CD4-positive, alpha-beta T cell treated with Interleukin-6 for 4 hours (primary cell): Measurements from ENCODE around the gene THADA.

Experiments used
- DNase-seq: peaks from one replicate; pipeline ENCODE4 v3.0.0-alpha.2; 2020; ENCODE audit warnings: mixed read lengths

Gene THADA

DNA sequence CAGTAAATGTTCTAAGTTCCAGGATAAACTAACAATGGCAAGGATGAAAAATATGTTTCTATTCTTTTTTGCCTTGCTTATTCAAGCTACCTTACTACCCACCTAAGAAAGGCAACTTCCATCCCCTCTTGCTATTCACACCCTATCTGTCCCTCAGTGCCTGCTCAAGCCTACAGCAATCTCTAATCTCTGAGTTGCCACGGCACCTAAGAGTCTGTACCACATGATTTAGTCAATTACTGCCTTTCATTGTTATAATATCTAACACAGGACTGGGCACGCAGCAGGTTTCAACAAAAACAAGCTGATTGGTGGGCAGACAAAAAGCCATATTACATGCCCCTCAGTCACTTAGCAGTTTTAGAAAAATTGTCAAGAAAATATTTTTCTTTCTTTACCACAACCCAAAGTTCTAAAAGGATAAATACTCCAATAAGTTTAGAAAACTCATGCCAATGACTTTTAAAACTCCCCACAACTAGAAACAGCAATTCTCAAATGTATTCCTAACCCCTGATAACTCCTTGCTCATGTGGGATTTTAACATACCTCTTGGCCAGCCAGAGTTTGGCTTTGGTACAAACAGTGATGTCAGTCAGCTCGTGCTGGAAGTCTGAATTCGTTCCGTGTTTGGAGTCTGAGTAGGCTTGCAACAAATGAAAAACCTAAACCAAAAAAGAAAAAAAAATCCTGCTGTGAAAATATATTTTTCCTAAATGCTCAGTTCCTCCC lies 252.1 kb downstream of the THADA start:
- no peak for DNase-seq

DNA sequence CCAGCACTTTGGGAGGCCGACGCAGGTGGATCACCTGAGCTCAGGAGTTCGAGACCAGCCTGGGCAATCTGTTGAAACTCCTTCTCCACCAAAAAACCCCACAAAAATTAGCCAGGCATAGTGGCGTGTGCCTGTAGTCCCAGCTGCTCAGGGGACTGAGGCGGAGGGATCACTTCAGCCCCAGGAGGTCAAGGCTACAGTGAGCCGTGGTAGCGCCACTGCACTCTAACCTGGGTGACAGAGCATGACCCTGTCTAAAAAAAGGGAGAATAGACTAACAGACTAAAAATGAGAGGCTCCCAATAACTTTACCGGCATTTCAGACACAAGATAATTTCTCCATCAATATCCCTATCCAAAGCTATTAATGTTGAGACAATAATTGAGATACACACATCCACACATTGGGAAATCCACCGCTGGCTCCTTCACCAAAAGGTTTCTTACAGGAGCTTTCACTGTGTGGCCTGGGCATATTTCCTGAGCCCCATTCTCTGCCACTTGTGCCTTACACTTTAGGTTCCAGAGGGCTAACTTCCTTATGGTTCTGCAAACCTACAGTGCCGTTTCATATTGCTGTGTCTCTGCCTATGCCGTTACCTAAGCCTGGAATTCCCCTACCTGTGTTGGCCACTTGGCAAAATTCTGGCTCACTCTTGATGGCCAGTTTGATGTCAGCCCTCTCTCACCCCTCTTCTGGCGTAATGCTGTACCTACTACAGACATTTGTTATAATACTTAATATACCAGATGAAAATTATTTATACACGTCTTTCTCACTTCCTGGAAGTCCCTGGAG lies 253.7 kb downstream of the THADA start:
- DNase-seq: no peak

DNA sequence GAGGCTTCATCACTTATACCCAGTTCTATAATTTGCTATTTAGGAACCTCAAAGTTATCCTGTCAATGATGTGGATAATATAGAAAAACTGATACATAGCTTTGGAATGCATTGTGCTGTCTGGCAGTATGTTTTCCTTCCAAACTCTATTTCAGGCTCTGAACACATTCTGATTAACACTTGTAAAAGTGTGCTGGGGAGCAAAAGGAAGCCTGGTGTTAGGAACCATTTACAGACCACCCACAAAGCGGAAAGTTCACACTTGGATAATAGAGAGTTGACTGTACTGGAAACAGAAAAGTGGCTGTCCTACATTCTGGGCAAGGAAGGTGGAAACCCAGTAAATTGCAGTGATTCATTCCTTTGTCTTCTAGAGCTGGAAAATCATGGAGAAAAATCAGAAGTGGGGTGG lies 254.9 kb downstream of the THADA start:
- no peak for DNase-seq

DNA sequence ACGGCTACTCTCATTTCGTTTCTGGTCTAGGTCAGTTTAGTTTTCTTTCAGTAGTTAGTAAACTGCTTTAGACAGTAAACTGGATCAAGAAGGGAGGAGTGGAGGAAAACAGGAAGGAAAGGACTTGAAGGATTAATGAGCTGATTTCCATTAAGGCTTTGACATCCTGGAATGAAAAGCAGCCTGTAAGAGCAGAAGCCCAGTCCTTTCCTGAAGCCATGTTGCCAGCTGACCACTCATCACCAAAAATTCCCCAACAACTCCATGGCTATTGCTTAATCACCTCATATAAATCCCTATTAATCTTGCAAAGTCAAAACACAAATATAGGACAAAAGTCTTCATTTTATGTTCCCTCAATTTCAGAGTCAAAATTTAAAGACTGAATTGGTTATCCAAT lies 255.8 kb downstream of the THADA start:
- DNase-seq: no peak

DNA sequence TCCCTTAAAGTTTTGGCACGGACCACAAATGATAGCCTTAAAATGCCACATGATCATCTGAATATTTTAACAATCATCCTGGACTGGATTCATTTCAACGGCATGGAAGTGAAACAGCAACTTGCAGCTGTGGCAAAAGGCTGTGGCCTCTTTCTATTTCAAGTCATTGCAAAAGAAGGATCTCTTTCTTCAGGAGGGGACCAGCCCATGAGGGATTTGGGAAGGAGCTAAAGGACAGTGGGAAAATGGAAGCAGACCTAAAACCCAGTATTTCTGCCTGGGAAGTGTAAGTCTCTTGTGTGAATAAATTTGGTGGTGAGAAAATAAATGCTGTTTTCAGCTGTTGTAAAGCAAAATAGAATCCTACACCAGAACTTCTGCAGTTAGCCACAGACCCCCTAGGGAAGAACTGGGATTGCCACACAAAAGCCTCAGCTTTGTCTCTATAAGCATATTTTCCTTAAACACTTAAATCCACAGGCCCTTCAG lies 262.1 kb downstream of the THADA start:
- no peak for DNase-seq

DNA sequence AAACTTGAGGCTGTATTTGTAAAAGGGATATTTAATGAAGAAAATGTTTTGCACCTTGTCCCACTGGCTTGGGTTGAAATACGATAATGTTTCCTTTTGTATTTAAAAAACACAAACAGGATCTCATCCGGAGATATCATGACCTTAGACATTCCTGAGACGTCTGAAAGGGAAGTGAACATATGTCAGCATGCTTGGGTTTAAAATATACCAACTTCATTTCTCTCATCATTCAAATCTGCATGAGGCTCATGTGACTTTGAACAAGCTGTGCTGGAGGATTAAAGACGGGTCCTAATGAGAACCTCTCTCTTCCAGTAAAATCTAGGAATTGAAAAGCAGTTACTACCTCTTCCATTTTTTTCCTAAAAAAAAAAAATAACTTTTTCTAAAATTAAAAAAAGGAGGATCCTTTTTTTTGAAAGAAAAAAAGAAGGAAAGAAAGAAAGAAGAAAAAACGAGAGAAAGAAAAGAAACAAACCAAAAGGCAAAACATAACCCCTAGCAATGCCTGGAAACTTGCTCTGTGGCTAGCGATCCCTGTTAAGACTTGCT lies 262.7 kb downstream of the THADA start:
- no peak for DNase-seq

DNA sequence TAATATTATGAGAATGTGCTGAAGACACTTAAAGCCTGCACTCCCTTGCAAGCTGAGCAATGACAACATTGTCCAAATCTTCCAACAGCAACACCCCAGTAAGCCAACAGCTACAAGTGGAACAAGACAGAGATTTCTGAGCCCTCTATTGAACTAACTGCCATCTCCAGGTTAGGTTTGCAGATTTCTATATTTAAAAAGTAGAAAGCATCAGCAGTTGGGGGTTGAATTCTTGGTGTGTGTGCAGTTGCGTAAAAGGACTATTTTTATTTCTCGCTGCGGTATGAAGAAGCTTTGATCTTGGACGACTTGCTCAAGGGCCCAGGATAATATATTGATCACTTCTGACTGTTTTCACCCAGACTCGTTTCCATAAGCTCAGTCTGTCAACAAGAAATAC lies 263.2 kb downstream of the THADA start:
- no peak for DNase-seq

DNA sequence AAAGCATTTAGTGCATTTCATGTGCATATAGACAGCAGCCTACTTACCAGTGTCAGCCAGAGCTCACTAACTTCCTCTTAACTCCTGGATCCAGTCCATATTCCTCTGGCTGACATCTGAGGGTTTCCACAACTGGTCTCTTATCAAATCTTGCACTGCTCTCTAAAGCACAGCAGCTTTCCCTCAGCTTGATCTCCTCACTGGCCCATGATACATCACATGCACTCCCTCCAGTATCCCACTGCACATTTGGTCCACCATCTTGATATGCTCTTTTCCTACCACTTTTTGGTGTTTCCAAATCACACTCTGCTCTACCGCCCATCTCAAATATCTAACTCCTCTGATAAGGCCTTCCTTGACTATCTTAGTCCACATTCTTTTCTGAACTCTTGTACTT lies 264.4 kb downstream of the THADA start:
- no peak for DNase-seq

DNA sequence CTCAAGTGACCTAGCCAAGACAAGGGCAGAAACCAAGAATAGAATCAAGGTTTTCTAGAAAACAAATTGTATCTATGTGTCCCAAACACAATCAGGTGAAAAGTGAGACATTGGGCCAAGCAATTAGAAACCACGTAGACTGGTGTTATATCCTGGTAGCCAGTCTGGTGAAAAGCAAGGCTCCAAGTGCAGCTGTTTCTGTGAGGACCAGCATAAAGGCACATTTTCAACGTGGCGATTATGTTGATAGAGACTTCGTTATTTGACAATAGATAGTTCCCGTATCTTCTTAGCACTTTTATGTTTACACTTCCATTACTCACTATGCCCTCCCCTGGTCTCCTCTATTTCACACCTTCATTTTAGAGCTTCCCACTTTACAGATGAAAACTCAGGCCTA lies 266.2 kb downstream of the THADA start:
- DNase-seq: no peak

DNA sequence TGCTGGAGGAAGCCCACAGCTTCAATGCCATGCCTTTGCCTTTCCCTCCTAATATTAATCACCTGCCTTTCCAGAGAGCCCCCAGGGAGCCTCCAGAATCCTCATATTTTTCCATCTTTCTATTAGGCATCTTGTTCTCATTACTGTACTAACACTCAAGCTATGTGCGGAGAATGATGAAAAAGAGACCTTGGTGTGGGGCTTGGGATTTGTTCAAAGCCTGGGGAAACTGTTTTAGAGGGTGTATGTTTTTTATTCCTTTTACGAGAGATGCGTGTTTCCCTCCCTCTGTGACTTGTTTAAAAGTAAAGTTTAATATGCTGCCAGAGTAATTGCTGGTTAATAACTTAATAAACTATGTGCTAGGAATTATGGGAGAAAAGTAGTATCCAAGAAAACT lies 267.0 kb downstream of the THADA start:
- DNase-seq: no peak

DNA sequence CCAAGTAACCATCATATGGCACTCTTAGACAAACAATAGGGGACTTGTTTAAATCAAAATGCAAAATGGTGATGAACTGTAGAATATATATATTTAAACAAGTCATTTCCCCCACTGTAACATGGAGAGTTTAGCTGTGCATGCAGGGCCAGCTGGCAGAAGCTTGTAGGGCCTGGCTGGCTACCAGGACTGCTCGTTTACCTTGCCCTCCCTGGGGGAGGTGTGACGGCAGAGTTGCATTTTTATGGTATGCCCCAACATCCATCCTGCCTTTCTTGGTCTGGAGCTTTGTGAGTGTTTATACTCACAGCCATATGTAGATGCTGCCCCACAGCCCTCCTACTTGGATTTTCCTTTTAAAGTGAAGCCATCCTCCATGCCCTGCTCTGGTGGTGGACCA lies 267.7 kb downstream of the THADA start:
- no peak for DNase-seq

DNA sequence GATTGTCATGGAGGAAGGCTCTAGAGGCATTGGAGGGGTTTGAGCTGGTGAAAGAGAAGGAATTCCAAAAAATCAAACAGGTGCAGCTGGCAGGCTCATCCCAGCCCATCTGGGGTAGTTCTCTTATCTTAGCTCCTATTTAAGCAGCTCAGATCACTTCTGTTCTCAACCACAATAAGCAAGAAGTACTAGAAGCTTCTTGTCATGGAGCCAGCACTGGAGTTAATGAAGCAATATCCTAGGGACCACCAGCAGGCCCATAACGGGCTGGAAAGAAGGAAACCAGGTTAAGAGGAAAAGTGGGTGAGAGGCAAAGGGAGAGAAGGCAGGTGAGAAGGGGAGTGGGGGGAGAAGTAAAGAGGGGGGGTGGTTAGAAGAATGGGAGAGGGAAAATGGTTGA lies 268.7 kb downstream of the THADA start:
- no peak for DNase-seq

DNA sequence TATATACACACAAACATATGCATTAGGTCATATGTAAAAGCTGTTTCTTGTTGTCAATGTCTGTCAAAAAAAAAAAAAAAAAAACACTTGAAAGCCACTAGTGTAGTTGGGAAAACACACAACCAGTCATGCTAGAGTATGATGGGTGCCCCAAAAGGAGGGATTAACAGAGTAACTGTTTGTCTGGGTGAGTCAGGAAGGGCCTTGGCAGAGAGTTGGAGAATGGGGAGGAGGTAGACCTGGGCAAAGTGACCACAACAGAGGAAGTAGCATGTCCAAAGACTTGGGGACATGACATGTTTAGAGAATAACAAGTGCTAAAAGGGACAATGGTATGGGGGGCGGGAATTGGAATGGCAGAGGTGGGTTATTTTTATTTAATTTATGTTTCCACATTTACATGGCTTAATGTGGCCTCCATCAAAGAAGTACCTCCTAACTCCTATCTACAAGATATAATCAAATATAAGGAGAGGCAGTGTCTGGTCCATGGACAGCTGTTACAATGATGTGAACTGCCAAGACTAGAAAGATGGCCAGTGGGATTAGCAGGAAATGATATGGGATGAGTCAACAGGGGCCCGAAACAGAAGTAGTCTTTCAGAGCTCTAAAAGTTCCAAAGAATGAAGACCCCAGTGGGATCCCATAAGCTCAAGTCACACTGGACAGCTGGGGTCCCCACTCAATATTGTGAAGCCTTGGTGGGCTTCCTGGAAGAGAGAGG lies 269.6 kb downstream of the THADA start:
- no peak for DNase-seq

DNA sequence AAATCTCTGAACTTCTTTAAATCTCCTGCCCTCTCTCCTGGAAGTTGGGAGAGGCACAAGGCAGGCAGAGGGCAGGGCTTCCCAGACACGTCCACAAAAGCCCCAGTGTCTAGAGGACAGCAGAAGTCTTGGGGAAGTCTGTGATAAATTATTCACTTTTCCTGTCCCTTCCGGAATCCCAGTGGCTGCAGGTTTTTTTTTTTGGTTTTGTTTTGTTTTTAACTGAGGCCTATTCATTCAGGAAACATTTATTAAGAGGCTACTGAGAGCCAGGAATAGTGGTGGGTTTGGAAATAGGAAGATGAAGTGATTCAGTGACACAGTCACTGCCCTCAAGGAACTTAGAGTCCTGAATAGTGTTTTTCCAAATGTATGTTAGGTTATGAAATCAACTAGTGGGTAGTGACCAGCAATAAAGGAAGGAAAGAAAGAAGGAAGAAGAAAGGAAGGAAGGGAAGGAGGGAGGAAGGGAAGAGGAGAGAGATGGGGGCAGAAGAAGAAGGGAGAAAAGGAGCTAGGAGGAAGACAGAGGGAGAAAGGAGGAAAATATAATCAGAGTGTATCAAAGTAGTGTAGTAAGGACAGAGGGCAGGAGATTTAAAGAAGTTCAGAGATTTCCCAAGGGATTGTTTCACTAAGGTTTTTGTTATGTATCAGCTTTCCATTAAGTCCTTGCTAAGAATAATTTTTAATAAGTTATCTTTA lies 270.6 kb downstream of the THADA start:
- no peak for DNase-seq

DNA sequence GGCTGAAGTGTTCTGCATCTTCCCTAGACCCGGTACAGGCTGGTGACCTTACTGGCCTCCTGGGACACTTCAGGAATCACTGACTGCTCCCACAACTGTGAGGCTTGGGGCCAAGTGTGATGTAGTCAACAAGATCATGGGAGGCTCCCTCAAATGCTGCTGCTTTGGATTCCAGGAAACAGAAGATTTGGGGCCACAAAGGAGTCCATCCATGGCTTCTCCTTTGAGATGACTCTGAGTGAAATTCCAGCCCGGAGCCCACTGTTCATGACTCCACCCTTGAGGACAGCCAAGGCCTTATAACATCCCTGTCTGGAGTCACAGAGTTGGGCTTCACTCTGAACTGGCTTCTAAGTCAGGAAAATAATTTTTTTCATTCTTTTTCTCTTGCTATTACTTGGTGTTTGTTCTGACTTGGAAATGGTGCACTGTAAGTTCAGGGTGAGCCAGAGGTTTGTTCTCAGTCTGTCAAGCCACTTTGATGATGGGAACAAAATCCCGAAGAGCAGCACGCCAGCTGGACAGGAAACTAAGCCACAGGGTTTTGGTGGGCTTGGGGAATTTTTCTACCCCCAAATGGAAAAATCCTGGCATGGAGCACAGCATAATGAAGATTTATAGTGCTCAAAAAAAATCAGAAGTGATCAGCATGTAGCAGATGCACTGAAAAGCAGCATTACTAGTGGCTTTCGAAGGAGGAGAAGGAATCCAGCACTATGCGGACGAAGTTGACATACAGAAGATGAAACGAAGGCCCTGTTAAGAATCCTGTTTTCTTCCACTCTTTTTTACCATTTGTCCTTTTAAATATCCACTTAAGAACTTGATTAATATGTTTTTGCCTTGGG lies 271.4 kb downstream of the THADA start:
- DNase-seq: no peak

DNA sequence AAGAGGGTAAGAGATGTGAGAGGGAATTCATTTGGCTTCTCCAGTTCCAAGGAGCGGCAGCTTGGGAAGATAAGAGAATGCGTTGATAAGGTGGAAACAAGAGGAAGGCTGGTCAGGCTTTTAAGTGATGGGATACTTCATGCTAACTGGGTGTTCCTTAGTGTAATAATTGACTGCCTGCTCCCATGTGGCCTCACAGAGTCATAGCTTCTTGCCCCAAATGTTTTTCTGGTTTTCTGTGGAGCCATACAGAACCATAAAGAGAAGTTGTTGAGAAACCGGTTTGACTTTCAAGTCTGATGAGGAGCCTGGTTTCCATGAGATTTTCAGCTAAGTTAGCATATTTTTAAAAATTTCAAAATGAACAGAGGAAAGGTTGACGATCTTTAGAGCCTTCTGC lies 272.0 kb downstream of the THADA start:
- DNase-seq: no peak

DNA sequence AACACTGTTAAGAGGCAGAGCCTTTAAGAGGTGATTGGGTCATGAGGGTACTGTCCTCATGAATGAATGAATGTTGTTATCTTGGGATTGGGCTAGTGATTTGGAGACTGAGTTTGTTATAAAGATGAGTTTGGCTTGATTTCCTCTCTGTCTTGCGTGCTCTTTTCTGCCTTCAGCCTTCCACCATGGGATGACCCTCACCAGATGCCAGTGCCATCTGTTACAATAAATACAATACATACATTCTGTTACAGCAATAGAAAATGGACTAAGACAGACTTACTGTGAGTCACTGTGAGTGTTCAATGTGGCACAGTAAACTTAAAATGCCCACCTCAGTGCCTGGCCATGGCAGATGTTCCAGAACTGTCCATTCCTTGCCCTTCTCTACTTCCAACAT lies 274.4 kb downstream of the THADA start:
- DNase-seq: no peak

DNA sequence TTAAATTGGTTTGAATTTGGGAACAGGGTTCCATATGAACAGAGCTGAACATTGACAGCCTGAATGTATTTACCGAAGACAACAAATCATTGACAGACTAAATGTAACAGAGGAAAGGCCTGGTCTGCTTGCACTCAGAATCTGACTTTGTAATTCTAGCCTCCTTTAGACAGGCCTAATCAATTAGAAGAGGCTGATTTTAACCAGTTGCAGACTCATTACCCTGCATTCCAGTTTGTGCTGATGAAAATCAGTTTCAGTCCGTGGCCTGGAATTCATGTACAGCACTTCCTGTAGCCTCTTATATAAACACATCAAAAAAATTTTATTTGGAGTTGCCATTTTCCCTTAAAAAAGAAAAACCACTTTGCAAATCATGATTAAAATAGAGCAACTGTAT lies 276.3 kb downstream of the THADA start:
- DNase-seq: no peak

DNA sequence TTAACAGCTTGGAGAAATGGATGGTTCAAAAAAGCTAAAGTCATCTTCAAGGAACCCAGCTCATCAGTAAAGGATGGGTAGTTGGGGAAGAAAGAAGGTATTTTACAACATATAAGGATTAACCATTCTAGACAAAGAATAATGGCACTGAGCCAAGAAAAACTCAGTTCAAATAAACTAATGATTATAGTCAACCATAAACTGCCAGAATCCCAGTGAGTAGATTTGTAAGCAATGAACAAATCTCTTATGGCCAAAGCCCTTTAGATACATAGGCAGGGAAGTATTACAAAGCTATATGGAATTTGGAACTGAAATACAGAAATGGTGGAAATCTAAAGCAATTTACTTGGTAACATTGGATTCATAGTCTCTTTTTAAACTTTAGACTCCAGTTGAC lies 277.0 kb downstream of the THADA start:
- DNase-seq: no peak

DNA sequence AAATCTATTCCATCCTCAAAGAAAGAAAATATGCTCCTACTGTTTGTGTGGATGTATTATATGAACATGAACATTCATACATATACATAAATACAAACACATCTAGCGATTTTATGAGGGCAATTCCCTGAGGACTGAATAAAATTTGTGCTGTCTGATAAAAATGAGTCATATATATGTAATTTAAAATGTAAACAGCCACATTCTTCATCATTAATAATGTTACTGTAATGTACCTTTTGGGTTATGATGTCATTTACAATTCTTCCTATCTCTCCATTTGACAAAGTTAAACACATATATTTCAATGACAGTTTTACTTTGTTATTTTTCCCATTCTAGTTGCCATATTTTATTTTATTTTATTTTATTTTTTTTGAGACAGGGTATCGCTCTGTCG lies 278.2 kb downstream of the THADA start:
- no peak for DNase-seq

DNA sequence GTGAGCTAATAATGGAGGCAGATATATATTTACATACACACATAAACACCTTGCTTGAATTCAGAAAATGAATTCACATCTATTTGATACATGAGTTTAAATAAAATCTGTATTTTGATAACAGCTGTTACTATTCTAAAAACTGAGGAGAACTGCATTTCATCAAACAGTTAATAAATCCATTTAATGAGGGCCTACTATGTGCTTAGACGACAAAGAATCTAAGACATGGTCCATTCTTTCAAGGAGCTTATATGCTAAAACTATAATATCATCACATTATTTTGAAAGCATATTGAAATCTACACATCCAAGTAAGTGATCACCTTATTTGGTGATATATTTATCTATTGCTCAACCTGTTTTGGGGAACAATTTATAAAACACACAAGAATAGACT lies 278.6 kb downstream of the THADA start:
- no peak for DNase-seq

DNA sequence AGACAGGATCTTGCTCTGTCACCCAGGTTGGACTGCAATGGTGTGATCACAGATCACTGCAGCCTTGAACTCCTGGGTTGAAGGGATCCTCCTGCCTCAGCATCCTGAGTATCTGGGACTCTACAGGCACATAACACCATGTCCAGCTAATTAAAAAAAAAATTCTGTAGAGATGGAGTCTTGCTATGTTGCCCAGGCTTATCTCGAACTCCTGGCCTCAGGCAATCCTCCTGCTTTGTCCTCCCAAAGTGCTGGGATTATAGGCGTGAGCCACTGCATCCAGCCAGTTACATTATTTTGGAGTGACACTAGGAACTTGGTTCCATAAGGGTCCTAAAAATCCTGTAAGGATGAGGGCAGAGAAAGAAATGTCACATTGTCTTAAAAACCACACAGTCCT lies 280.4 kb downstream of the THADA start:
- DNase-seq: no peak
